Heart right ventricle (tissue), 16 donors: Measurements from ENCODE around the gene MED17. TPM values are rescaled to one million over a fixed set of nuclear protein-coding genes. Genes with fewer than 3 reads are reported as not detected.

Experiments used
- ATAC-seq, 8 donors: fragments of 200-7000 bp; cut with Tn5 transposase; one replicate each; pipeline ENCODE4 v1.9.1; 2020; ENCODE audit warnings: mild to moderate bottlenecking in 8 of 8, moderate library complexity in 8 of 8, moderate number of reproducible peaks in 1 of 8
- DNase-seq, 2 donors: peaks; one replicate each; pipeline ENCODE4 v3.0.0-alpha.2; 2020
- H3K27ac ChIP-seq, 10 donors: fragments of 200-600 bp; sonication (generic) in 2 of 10; one replicate each; pipeline versions ENCODE4 v1.5.0 to v1.8.0; 2020 to 2022; ENCODE audit warnings: mild to moderate bottlenecking in 3 of 10
- H3K27me3 ChIP-seq, 7 donors: fragments of 200-600 bp; one replicate each; pipeline ENCODE4 v1.8.0; 2021 to 2022; ENCODE audit warnings: mild to moderate bottlenecking in 2 of 7
- H3K36me3 ChIP-seq, 9 donors: fragments of 200-600 bp; sonication (generic) in 1 of 9; one replicate each; pipeline versions ENCODE4 v1.5.0 to v1.8.0; 2020 to 2022; ENCODE audit warnings: mild to moderate bottlenecking in 2 of 9
- H3K4me1 ChIP-seq, 9 donors: fragments of 200-600 bp; sonication (generic) in 1 of 9; one replicate each; pipeline versions ENCODE4 v1.5.0 to v1.8.0; 2020 to 2022; ENCODE audit warnings: mild to moderate bottlenecking in 4 of 9
- H3K4me3 ChIP-seq, 10 donors: fragments of 200-600 bp; sonication (generic) in 2 of 10; one replicate each; pipeline versions ENCODE4 v1.5.0 to v1.8.0; 2020 to 2022; ENCODE audit warnings: mild to moderate bottlenecking in 7 of 10, moderate library complexity in 2 of 10
- H3K9me3 ChIP-seq, 11 donors: fragments of 200-600 bp in 10 of 11; sonication (generic) in 2 of 11; one replicate each; pipeline versions ENCODE4 v1.5.0 to v1.8.0; 2013 to 2022; ENCODE audit warnings: mild to moderate bottlenecking in 2 of 11, control low read depth in 1 of 11, moderate library complexity in 1 of 11
- WGBS, 2 donors: extraction: QIAGEN DNeasy Blood & Tissue Kit; methylation state at CpG; one replicate each; pipeline ENCODE4 v1.1.7; 2013; ENCODE audit warnings: inconsistent platforms in 1 of 2; 5-methylcytosine and 5-hydroxymethylcytosine counted together
- intact Hi-C, 10 donors: fragments of 100-400 bp; cut with DNase I; formaldehyde crosslinking; loops; one replicate each; pipeline versions ENCODE4 v1.11.1 to v1.14.2; 2022
- polyA plus RNA-seq, 2 donors: library from polyadenylated mRNA; stranded (reverse); fragments of 200-250 nt; gene quantifications; one replicate each; pipeline ENCODE4 v1.2.3, GENCODE V29; 2013
- total RNA-seq, 10 donors: library from RNA; stranded (reverse); fragmentation: NEBNext Ultra II Directional in 3 of 10; extraction: Animal tissue kit (Norgen Biotek cat#: 25700) in 3 of 10; gene quantifications; one replicate each; pipeline versions ENCODE4 v1.2.1 to v1.2.4, GENCODE V29; 2021 to 2023
- TF ChIP-seq, protein P1 (sequence below), 9 donors: fragments of 200-600 bp; sonication (generic) in 2 of 9; IDR thresholded peaks; one replicate each; pipeline versions ENCODE4 v1.5.0 to v1.8.0; 2021 to 2022; ENCODE audit warnings: antibody characterized with exemption in 9 of 9, mild to moderate bottlenecking in 5 of 9, moderate library complexity in 1 of 9
- donor health status: Arrhythmogenic right ventricular cardiomyopathy.
- donor health status: ischemic (EF 13 %, LVEDD 7.1; RV severe dilation, severe dysfunction).
- donor health status: healthy with polysubstance abuse.
- donor health status: DM: no; HTN: yes; CAD: no.
- donor health status: DM: no; HTN: no; CAD: no.
- donor health status: ischemic (EF 25% LVEDD 6.9; RV normal size, moderate dysfunction).
- donor health status: ischemic (EF 25% LVEDD 5.7; RV mildly dilated, moderate dysfunction).
- donor health status: healthy.
- donor health status: DM: yes; HTN: yes; CAD: no.
- donor health status: Ischemic cardiomyopathy.
- donor health status: ischemic (EF 35%, LVEDD 5.7; RV mildly dilated, moderate dysfunction).
- donor health status: nonischemic (EF 11% LVEDD 7.7; RV severe dilation, severe dysfunction).
- donor health status: DM: yes; HTN: yes; CAD: no.
- donor health status: PGD.
- donor health status: ischemic (EF 29% LVEDD 5.4; RV normal size, mild dysfunction).
- donor health status: nonischemic (EF 23%, LVEDD 6.1; RV moderate dilation, normal function).

Gene MED17
- total and polyA plus RNA-seq, 12 donors: 11.0 to 25.7 (median 21.5) TPM

DNA sequence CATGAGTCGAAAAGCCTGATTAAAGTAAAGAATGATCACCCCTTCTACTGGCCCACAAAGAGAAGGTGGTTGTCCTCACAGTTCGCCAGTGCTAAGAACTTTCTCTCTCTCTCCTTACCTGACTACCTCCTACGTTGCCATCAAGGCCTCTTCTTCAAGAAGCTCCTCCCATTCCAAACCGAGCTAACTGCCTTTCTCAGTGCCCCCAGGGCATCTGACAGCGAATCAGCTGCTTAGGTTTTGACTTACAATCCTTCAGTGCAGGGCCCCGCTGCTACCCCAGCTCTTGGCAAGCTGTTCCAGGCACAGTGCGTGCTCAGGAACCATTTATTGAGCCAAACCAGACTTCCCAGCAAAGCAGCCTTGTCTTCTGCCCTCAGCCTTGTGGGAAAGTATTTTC lies 60.5 kb downstream of the MED17 start:
- no peaks in the 10 kb centered on the region for H3K36me3 ChIP-seq
- H3K27me3 ChIP-seq: peaks cover 0 to 4% (median 0%) of the 10 kb centered on the region in 7 donors
- TF ChIP-seq, protein P1, sequence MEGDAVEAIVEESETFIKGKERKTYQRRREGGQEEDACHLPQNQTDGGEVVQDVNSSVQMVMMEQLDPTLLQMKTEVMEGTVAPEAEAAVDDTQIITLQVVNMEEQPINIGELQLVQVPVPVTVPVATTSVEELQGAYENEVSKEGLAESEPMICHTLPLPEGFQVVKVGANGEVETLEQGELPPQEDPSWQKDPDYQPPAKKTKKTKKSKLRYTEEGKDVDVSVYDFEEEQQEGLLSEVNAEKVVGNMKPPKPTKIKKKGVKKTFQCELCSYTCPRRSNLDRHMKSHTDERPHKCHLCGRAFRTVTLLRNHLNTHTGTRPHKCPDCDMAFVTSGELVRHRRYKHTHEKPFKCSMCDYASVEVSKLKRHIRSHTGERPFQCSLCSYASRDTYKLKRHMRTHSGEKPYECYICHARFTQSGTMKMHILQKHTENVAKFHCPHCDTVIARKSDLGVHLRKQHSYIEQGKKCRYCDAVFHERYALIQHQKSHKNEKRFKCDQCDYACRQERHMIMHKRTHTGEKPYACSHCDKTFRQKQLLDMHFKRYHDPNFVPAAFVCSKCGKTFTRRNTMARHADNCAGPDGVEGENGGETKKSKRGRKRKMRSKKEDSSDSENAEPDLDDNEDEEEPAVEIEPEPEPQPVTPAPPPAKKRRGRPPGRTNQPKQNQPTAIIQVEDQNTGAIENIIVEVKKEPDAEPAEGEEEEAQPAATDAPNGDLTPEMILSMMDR (IDR thresholded peaks at IDR 0.05): no peak
- peaks cover 0 to 5% (median 0%) of the 10 kb centered on the region in 9 donors for H3K4me1 ChIP-seq
- H3K27ac ChIP-seq: no peak overlapping the region
- intact Hi-C loops: no loop called here
- ATAC-seq (no peak), DNase-seq (no peak)
- WGBS, 2 donors: 79 to 80% methylated on average over 7 of the region's 7 CpGs
- H3K4me3 ChIP-seq: no peak overlapping the region
- no peaks in the 10 kb centered on the region for H3K9me3 ChIP-seq

DNA sequence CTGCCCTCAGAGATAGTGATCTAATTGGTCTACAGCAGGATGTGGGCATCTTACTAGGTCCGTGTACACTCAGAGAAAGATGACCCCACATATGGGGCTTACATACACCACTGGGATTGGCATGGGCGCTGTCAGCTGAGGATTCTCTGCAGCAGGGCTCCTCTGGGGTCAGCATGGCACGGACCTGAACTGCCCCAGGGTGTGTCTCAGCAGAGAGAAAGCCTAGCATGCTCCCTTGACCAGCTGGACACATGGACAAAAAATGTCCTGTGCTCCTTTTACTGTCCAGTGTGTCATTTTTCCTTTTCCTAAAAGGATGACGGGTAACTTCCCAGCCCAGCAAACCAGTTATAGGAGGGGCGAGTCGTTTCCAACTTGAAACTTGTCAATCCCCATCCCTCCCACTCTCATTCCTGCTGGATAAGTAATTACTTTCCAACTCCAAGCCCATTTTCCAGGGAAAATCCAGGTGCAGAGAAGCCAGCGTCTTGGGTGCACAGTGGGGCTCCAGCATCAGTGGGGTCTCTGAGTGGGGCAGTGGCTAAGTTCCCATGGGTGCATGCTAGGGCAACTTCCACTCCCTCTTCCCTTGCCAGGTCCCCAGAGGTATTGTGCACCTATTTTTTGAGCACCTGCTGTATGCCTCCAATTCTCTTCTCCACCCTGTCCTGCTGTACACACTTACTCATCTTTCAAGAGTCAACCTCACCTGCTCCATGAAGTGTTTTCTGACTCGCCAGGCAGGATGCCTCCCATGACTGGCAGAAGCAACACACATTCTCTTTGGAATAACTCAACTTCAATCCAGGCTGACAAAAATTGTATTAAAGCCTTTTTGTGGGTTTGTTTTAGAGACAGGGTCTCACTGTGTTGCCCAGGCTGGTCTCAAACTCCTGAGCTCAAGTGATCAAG lies 61.4 kb downstream of the MED17 start:
- WGBS, 2 donors: 77 to 80% methylated on average over 8 of the region's 8 CpGs
- TF ChIP-seq, protein P1 (IDR thresholded peaks at IDR 0.05): no peak
- Histone ChIP-seq H3K36me3 (no peaks in the 10 kb centered on the region), H3K27ac (no peak overlapping the region), H3K9me3 (no peaks in the 10 kb centered on the region), H3K27me3 (peaks cover 0 to 13% (median 0%) of the 10 kb centered on the region in 7 donors), H3K4me3 (no peak overlapping the region), H3K4me1 (peaks cover 0 to 13% (median 0%) of the 10 kb centered on the region in 9 donors)
- intact Hi-C loops: no loop called here
- DNase-seq (no peak), ATAC-seq (no peak)

DNA sequence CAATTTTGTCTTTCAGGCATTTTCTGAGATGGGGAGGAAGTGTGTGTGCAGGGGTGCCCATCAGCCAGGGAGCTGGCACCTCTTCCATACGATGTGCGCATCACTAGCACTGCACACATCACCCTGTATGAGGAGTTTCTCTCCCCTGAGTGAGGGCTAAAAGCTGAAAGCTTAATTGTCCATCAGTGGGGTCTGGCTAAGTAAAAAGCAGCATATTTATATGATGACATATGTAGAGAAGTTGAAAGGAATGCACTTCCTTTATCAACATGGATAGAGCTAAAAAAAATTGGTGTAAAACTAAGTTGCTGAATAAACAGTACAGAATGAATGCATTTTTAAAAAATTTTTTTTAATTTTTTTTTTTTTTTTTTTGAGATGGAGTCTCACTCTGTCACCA lies 62.3 kb downstream of the MED17 start:
- Histone ChIP-seq H3K4me3 (no peak overlapping the region), H3K27me3 (peaks cover 0 to 14% (median 0%) of the 10 kb centered on the region in 7 donors), H3K9me3 (no peaks in the 10 kb centered on the region), H3K4me1 (peaks cover 0 to 16% (median 0%) of the 10 kb centered on the region in 9 donors), H3K27ac (no peak overlapping the region), H3K36me3 (no peaks in the 10 kb centered on the region)
- TF ChIP-seq, protein P1 (IDR thresholded peaks at IDR 0.05): no peak
- DNase-seq (no peak), ATAC-seq (no peak)
- WGBS, 2 donors: 72 to 73% methylated on average over 2 of the region's 2 CpGs
- intact Hi-C loops: no loop called here

DNA sequence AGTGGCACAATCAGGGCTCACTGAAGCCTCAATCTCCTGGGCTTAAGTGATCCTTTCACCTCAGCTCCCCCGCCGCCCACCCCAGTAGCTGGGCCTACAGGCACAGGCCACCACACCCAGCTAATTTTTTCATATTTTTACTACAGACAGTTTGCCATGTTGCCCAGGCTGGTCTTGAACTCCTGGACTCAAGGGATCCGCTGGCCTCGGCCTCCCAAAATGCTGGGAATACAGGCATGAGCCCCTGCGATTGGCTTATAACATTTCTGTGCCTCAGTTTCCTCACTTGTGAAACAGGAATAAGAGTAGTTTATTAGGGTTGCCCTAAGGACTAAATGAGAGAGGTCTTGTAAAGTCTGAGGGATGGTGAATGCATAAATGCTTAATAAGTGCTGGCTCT lies 65.1 kb downstream of the MED17 start:
- Histone ChIP-seq H3K36me3 (no peaks in the 10 kb centered on the region), H3K27me3 (peaks cover 0 to 14% (median 0%) of the 10 kb centered on the region in 7 donors), H3K9me3 (no peaks in the 10 kb centered on the region), H3K4me1 (peaks cover 0 to 16% (median 0%) of the 10 kb centered on the region in 9 donors), H3K4me3 (peak overlapping the region in 4 of 10 donors; percentile 52 to 78 (median 62)), H3K27ac (peak overlapping the region in 1 of 10 donors; percentile 39)
- 97 to 99% methylated on average over 5 of the region's 5 CpGs for WGBS, 2 donors
- TF ChIP-seq, protein P1 (IDR thresholded peaks at IDR 0.05): no peak
- ATAC-seq (no peak), DNase-seq (no peak)
- intact Hi-C loops: no loop called here
